ENCODE results near the gene MR1.

MR1 gene

DNA sequence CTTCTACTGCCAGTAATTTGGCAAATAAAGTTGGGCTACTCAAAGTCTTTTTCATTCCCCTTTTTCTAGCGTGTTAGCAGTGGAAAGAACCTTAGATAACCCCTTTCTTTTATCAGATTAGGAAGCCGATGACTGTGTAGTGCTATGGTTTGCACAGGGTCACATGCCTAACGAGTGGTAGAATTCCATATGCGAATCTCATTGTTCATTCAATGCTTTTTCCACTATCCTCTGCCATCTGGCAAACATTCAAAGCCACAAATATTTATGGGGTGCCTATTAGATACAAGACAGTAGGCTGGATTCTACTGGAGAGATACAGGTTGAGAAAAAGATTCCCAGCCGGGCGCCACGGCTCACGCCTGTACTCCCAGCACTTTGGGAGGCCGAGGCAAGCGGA is 39.9 kb downstream of the MR1 start:
- DNase-seq, result no peak

DNA sequence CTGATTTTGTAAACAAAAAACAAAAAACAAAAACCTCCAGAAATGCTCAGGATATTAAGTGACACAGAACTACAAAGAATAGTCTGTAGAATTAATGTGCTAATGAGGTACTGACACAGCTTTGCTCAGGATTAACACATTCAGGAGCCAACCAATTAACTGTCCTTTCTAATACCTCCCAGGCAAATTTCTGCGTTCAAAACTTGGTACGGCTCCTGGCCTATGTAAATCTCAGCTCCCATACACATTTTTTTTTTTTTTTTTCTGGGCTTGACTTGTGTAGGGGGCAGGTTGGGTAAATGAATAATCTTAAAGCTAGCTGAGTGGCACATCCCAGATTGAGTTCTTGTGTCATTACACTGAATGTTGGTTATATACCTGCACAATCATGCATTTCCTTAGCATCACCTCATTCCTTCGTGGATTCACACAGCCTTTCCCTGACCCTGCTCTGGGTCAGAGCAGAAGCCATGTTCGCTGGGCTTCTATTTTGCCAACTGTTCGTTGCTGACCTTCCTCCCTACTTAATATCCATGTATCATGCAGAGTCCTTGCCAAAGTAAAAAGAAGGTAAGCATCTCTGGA is 42.1 kb downstream of the MR1 start:
- DNase-seq, result no peak

DNA sequence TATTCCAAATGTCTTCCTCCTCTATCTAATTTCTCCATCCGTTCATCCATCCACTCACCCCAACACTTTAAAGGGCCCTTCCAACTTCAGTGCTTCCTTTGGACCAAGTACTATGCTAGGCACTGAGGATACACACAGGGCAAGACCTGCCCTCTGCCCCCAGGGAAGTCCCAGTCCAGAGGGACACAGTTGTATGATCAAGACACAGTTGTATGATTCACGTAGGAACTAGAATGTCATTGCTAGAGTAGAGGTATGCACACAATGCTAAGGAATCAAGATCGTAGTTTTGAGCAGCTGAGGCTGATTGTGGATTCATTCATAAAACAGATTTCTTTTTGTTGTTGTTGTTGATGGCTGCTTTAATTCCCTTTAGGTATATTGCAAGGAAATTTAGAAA is 43.1 kb downstream of the MR1 start:
- no peak for DNase-seq

DNA sequence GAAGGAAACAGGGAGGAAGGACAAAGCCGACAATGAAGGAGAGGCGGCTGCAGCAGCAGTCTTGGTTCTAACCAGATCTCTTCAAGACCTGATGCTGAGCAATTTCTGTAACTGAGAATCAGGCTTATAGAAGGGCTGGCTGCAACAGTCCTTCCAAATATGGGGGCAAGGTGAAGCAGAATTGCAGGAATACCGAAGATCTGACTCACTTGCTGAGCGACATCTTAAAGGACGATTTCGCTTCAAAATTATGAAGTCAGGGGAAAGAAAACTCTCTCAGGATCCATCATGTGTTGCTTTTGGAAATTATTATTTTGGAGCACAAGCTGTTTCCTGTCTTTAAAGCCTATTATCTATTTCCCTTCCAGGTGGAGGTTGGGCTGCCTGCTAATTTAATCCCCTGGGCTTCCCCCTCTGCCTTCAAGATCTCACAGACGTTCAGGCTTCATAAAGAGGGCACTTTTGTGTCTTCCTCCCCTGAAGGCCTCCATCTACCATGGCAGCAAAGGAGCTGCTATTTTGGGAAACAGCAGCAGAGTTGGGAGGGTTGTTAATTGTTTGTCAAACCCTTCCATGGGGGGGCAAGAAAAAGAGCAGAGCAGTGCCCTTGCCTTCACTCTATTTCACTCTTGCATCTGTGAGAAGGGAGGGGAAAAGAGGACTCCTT is 43.9 kb downstream of the MR1 start:
- no peak for DNase-seq

DNA sequence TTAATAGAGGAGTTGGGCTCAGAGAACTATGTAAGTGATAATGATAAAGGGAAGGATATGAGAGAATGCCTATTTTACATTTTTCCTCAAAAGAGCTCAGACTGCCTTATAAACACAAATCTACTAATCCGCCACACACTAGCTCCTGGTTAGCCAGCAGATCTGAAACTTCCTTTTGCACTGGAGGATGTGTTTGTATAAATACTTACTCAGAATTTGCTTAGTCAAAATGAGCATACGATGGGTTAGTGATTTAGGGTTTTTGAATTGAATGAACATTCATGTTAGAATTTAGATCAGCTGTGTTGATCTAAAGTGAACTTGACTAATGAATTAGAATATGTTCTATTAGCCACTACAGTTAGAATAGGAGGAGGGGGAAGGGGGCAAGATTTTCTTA is 45.6 kb downstream of the MR1 start:
- no peak for DNase-seq

DNA sequence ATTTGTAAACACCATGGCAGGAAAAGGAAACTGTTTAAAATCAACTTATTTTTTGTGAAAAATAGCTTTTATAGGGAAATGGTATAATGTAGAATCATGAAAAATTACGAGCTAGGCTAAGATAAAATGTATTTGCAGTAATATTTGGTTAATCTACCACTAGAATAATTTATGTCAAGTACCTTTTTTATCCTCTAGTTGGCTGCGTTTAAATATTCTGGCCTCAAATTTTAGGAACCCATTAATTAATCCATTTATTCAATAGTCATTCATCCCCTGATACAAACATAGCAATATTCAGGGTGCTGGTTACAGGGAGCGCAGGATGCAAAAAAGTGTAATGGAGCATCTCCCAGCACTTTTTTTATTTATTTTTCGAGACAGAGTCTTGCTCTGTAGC is 46.1 kb downstream of the MR1 start:
- no peak for DNase-seq

DNA sequence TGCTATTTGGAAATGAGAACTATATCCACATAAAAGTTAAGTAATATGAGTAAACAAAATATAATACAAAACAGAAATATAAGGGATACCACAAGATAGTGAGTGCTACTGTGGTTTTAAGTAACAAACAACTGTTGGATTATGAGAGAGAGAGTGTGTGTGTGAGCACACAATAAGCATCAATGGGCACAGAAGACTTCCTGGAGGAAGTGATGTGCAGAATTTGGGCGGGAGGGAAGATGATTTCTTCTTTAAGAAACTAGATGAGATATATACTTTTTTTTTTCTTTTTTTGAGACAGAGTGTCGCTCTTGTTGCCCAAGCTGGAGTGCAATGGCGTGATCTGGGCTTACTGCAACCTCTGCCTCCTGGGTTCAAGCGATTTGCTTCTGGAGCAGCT is 46.8 kb downstream of the MR1 start:
- DNase-seq, result no peak

DNA sequence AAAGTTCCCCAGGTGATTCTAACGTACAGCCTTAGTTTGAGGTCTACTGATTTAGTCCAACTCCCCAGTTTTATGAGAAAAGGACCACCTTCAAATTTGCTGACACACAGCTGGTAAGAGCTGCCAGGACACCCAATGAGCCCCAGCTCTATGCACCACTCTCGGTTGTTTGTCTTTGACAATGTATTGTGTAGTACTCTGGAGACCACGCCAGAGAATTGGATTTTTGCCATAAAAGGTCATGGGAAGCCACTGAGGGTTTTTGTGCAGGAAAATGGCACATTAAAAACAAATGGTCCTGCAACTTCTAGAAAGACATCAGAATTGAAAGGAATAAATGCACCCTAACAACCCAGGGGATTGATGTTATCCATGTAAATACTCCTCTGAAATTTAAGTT is 47.6 kb downstream of the MR1 start:
- no peak for DNase-seq

DNA sequence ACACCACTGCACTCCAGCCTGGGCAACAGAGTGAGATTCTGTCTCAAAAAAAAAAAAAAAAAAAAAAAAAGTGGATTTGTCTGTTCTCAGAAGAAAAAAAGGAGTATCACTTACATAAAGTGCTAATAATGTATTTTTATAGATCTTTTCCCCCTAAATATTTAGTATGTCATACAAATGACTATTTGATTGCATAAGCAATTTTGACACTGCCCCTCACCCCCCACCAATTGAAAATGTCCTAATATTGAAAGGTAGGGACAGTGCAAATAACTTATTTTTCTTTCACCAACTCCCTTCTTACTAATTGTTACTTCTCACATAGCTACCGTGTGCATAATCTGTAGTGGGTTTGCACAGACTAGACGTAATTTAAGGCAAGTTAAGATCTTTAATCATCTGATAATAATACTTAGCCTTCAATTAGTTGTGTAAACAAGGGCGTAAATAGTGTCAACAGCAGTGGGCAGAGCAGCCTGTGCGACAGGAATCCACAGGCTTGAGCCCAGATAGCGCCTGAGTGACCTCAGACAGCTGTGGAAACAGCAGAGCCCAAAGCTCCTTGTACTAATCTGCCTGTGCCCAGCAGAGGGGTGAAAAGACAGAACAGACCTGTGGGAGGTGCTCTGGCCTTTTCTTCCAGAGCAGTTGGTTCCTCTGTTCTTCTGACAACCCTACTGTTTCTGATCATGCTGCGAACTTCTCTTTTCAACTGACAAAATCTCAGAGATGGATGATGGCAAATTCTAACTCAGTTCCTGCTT is 50.2 kb downstream of the MR1 start:
- peak; percentile 85 for DNase-seq

DNA sequence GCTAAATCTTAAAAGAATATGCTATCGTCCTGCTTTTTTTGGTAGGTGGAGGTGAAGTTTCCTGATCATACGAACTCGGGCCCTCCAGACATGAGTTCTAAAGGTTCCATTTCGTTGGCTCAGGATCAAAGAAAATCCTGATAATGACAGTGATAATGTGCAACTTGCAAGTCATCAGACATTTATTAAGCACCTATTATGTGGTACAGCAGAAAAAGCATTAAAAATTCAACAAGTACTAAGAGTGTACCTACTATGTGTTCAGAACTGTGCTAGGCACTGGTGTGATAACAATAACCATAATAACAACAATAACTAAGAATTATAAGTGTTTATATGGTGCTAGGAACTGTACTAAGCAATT is 50.8 kb downstream of the MR1 start:
- DNase-seq, result no peak

DNA sequence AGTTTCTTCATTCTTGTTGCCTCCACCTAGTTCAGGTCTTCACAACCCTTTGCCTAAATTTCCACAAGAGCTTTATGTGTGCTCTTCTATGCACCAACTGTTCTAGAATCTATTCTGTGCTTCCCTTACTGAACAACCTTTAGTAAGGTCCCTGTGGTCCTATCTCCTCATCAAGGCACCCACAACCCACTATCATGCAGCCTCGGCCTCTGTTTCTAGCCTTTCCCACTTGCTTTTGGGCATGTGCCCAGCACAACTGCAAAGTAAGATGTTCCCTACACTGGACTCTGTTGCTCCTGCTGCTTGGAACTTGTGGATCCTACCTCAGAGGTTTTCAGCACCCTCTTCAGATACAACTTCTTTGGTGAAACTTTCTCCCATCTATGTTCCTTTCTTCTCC is 52.3 kb downstream of the MR1 start:
- DNase-seq, result peak; percentile 64

DNA sequence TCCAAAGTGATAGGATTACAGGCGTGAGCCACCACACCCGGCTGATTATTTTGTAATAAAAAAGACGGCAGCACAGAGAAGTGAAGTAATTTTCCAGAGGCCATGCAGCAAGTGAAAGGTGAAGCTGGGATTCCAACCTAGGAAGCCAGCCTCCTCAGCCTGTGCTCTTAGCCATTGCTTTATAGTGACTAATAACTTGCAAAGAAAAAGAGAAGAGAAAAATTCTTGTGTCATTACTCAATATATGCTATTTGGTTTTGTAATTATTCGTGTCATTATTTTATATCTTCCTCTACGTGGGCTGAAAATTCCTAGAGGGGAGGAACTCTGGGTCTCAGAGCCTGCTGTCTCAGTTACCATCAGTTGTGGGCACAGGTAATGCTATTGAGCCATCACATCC is 53.1 kb downstream of the MR1 start:
- no peak for DNase-seq

DNA sequence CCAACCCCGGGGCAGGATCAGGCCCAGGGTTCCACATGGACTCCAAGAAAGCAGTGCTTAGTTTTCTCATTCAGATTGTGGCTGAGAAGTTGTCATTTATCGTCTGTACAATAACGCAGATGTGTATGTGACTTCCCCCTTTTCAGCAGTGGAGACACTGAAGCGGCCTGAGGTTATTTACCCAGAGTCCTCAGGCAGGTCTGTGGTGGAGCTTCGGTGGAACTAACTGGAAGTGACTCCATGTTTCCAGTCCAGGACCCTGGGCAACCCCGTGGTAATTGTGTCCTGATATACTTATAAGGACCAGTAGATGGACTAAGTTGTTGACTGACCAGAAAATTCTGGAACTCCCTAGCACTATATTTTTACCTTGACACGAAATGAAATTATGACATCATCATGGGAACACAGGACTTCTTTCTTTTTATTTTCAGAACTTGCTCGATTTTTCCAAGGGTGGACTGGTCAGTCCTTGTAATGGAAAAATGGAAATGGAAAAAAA is 53.7 kb downstream of the MR1 start:
- DNase-seq, result peak; percentile 61

DNA sequence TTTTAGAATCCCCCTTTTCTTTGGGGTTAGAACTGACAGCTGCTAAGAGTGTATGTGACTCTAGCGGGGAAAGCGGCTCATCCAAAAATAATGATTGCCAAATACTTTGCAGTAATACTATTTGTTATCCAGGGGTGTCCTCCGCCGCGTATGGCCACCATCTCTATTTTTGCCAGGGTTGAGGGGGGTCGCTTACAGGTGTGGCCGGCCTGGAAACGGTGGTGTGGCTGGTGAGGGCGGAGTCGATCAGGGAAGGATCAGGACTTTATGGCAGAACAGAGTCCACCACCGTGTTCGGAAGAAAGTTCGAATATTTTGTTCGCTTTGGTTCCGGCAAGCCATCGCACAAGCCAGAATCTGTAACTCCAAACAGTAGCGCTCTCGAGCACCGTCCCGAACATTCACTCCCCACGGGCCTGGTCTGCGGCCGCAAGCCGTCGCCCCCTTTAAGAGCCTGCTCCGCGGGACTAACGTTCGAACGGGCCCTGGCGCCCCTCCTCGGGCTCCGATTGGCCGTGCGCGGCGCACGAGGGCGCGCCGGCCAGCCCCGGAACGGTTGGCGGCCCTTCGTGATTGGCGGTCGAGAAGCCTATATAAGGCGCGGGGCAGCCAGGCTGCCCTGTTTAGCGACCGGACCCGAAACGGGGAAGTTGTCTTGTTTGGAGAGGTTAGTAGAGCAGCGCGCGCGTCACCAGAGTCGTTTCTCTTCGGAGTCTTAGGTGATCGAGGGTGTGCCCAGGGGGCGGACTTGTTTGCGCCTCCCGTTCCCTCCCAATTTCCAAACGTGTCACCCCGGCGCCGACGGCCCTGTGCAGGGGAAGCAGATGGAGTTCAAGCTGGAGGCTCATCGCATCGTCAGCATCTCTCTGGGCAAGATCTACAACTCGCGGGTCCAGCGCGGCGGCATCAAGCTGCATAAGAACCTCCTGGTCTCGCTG is 54.6 kb downstream of the MR1 start, which contains the start of gene IER5:
Gene IER5, plus strand, starts transcription at position 622 of the 938 bp plus-strand sequence. Its CDS starts 203 bp downstream, at position 825.
- DNase-seq, result peak; percentile 97

DNA sequence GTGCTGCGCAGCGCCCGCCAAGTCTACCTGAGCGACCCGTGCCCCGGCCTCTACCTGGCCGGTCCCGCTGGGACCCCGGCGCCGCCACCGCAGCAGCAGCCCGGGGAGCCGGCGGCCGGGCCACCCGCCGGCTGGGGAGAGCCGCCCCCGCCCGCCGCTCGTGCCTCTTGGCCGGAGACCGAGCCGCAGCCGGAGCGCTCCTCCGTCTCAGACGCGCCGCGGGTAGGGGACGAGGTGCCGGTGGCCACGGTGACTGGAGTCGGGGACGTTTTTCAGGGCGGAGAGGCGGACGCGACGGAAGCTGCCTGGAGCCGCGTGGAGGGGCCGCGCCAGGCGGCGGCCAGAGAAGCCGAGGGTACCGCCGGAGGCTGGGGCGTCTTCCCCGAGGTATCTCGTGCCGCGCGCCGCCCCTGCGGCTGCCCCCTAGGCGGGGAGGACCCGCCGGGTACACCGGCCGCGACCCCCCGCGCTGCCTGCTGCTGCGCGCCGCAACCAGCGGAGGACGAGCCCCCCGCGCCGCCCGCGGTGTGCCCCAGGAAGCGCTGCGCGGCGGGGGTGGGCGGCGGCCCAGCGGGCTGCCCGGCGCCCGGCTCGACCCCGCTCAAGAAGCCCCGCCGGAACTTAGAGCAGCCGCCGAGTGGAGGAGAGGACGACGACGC is 55.4 kb downstream of the MR1 start:
- no peak for DNase-seq

DNA sequence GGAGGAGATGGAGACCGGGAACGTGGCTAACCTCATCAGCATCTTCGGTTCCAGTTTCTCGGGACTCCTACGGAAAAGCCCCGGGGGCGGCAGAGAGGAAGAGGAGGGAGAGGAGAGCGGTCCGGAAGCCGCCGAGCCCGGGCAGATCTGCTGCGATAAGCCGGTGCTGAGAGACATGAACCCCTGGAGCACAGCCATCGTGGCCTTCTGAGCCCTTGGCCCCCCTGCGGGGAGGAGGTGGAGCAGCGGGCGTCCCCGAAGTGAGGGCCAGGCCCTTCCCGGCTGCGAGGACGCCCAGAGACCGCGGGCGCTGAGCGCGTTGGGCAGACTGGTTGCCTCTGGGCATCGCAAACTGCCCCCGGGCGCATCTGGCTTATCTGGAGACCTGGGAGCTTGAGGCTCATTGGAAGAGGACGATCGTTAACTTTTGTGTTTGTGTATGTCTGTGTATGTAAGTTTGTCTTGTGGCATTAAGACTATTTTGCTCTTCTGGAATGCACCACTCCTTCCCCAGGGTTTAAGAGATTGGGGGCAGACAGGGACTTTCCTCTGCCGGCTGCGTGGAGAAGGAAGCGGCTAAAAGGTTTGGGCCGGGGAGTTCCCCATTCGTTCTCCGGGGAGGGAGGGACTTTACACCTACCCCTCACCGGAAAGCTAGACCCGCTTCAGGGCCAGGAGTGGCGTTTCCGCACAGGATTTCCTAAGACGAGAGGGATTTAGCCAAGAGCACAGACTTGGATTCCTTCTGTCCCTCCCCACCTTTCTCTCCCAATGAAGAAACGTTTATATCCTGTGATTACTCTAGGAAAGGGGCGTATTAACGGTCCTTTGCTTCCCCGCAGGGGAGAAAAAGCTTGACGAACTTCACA is 56.1 kb downstream of the MR1 start:
- DNase-seq, result peak; percentile 86

DNA sequence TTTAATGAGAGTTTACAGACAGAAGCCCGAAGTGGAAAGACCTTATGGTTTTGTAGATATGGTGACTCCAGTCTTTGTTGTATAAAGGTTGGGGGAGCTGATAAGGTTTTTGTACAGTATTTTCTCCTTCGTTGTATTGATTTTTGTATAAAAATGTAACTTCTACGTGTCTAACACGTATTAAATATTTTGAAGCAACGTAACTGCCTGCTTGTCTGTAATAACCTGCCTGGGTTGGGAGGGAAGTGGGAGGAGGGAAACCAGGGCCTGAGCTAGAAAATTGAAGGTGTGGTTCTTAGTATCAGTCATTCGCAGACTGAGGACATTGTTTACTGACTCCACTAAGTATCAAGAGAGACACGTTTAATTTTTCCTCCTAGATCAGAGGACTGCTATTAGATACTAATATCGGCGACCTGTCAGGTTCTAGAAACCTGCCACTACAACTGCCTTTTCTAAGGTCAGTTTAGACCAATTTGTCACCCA is 56.9 kb downstream of the MR1 start:
- DNase-seq, result peak; percentile 88

DNA sequence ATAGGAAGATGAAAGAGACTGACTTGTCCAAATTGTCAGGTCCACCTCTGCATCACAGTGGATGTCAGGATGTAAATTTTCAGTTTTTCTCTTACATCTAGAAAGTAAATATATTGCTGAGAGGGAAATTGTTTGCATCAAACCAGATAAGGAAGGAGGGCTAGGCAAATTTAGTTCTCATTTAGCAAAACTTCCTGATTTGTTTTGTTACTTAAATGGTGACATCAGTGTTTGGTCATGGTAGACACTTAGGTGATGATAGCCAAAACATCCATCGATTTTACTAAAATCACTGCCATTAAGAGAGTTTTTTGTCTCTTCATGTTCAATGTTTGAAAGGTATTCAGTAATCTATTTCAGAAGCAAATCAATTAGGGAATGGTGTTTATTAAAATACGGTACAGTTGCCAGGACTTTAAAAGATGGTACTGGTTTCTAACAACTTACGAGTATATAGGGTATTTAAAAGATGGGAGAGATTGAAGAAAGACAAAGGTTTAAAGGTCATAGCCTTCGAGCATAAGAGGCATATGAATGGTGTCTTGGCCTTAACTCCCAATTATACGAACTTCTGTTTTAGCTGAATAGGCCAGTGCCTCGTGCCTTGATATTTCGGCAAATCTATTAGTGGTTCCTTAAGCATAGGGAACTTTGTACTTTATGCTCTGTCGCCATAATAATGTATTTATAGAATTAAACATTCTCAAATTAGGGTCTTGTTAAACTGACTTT is 57.7 kb downstream of the MR1 start:
- DNase-seq, result no peak

DNA sequence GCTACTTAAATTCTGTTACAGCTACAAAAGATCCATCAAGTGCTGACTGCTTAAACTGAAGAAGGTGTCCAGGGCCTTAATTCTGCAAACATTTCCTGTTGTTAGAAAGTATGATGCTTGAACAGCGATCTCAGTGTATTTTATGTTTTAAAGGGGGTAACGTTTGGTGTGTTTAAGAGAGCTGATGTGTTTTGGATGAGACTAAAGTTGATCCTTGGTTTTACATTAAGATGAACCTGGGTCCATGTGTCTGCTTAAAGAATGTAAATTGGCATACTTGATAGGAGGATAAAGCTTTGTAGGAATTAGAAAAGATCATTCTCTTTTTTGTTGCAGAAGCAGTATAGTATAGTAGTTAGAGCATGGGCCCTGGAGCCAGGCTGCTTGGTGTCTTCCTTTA is 58.3 kb downstream of the MR1 start:
- no peak for DNase-seq

DNA sequence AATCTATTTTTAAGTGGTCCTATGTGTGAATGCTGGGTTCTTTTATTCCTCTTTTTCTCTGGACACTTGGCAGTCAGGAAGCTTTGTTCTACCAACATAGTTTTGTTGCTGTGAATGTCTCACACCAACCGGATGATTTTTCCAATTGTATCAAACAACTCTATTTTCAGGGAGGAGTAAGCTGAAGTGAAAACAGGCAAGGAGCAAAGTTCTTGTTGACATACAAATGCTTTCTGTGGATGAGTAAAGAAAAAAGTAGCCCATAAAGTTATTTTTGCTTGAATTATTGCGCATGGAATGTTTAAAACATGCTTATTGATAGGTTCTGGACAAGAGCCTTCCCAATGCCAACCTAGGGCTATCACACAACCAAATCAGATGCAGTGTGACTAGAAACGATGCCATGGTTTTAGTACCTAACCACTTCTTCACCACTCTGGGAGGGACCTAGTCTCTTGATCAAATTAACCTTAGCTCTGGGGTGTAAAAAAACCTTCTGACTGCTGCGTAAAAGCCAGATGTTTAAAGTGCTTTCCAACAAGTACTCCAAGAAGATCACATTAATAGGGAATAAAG is 59.2 kb downstream of the MR1 start:
- DNase-seq, result no peak
